ENCODE results near the gene SPECC1. TPM values are rescaled to one million over a fixed set of nuclear protein-coding genes. Genes with fewer than 3 reads are reported as not detected.

SPECC1 gene
- polyA plus RNA-seq, 1 of the 3 experiments (the other 2 are of a cell fraction), result 11.2 TPM

- Histone ChIP-seq H2AFZ (ENCODE audit: low read depth) (no peak overlapping the region), H3K27ac (ENCODE audit: low read depth in 2 of 2, low read length in 1 of 2) (no peak overlapping the region), H3K9me3 (no peaks in the 10 kb centered on the region), H4K20me1 (ENCODE audit: insufficient read depth) (no peaks in the 10 kb centered on the region), H3K4me1 (ENCODE audit: control insufficient read depth in 1 of 2, insufficient read depth in 2 of 2, low read depth in 1 of 2, low read length in 1 of 2) (peaks cover 0 to 7% of the 10 kb centered on the region in 2 experiments; a peak in 1 of 4 replicates), H3K9ac (no peak overlapping the region), H3K4me2 (no peak overlapping the region), H3K79me2 (ENCODE audit: insufficient read depth) (no peaks in the 10 kb centered on the region), H3K9me2 (no peaks in the 10 kb centered on the region), H3K36me3 (replicated peaks in 1 of 2; ENCODE audit: control insufficient read depth in 1 of 2, insufficient read depth in 2 of 2, low read length in 1 of 2) (no peaks in the 10 kb centered on the region), H3F3A (replicated peaks; ENCODE audit: insufficient read depth) (no peaks in the 10 kb centered on the region), H3K27me3 (ENCODE audit: insufficient read depth) (no peaks in the 10 kb centered on the region), H3K4me3 (ENCODE audit: low read depth in 2 of 2, low read length in 1 of 2) (no peak overlapping the region)
- WGBS (ENCODE audit: low lambda C conversion rate), result 90% methylated on average over 6 of the region's 6 CpGs
- ChIA-PET POLR2A (no interaction called here), CTCF (interaction anchor here (0.8 to 2.2 kb wide), 5 partner anchors 99 to 140 kb away, joined by 3 to 8 read pairs (median 5); partner anchors contain the start of gene SPECC1)
- no peak for DNase-seq
- TF ChIP-seq FOSL2 (IDR thresholded peaks at IDR 0.05; ENCODE audit: borderline replicate concordance, low read depth) (no peak), EZH2phosphoT487 (IDR thresholded peaks at IDR 0.05; ENCODE audit: borderline replicate concordance, low read depth) (no peak), TAF1 (IDR thresholded peaks at IDR 0.05; ENCODE audit: borderline replicate concordance, low read depth, low read length) (no peak), CHD2 (IDR thresholded peaks at IDR 0.05; ENCODE audit: low read length, partially characterized antibody) (no peak), MAX (IDR thresholded peaks at IDR 0.05; ENCODE audit: low read depth) (no peak), CTCF (IDR thresholded peaks at IDR 0.05) (no peak), USF2 (IDR thresholded peaks at IDR 0.05; ENCODE audit: borderline replicate concordance, low read depth, low read length) (no peak), GABPA (IDR thresholded peaks at IDR 0.05; ENCODE audit: low read depth) (no peak), YY1 (IDR thresholded peaks at IDR 0.05; ENCODE audit: low read depth) (no peak), FOXJ3 (CRISPR knock-in tag; IDR thresholded peaks at IDR 0.05) (no peak), PBX3 (IDR thresholded peaks at IDR 0.05) (no peak)
Observed at GRCh38 chr17:20127360-20128035, 118.3 kb downstream of the SPECC1 start.
